Osteoblast (primary cell): ENCODE measurements around the gene IL17B. TPM values are rescaled to one million over a fixed set of nuclear protein-coding genes. Genes with fewer than 3 reads are reported as not detected.

Source experiments
- DNase-seq: peaks from one replicate; pipeline ENCODE4 v3.0.0; 2011; ENCODE audit warnings: low spot score, mixed read lengths; ENCODE audit not compliant: insufficient read length; ENCODE audit errors: missing footprints
- H2AFZ ChIP-seq: 2 replicates; pipeline ENCODE4 v1.6.0; 2011; ENCODE audit warnings: mild to moderate bottlenecking, low read length
- H3K27ac ChIP-seq: 2 replicates; pipeline ENCODE4 v1.5.1; 2011; ENCODE audit warnings: mild to moderate bottlenecking, low read depth, low read length, moderate library complexity
- H3K27me3 ChIP-seq: 2 replicates; pipeline ENCODE4 v1.6.0; 2012; ENCODE audit warnings: mild to moderate bottlenecking, control low read depth, inconsistent platforms, low read length, moderate library complexity; ENCODE audit not compliant: insufficient read depth
- H3K36me3 ChIP-seq: 2 replicates; pipeline ENCODE4 v1.5.1; 2011; ENCODE audit warnings: mild to moderate bottlenecking, low read length, control low read depth, moderate library complexity; ENCODE audit not compliant: insufficient read depth
- H3K4me1 ChIP-seq: 2 replicates; pipeline ENCODE4 v1.5.1; 2011; ENCODE audit warnings: mild to moderate bottlenecking, low read length, control low read depth, moderate library complexity; ENCODE audit not compliant: insufficient read depth
- H3K4me2 ChIP-seq: 2 replicates; pipeline ENCODE4 v1.6.0; 2011; ENCODE audit warnings: mild to moderate bottlenecking, low read length; ENCODE audit not compliant: insufficient read depth
- H3K4me3 ChIP-seq: fragments of 200-600 bp; sonication (generic); 3 replicates; pipeline ENCODE4 v1.5.1; 2012; ENCODE audit warnings: mild to moderate bottlenecking, low read length, inconsistent platforms; ENCODE audit not compliant: insufficient read depth
- H3K79me2 ChIP-seq: 2 replicates; pipeline ENCODE4 v1.6.0; 2012; ENCODE audit warnings: mild to moderate bottlenecking, low read length, control low read depth, inconsistent platforms; ENCODE audit not compliant: insufficient read depth
- H3K9me3 ChIP-seq: 2 replicates; pipeline ENCODE4 v1.5.1; 2011; ENCODE audit warnings: low read depth, low read length, control low read depth
- H4K20me1 ChIP-seq: 2 replicates; pipeline ENCODE4 v1.6.0; 2012; ENCODE audit warnings: mild to moderate bottlenecking, low read length, control low read depth; ENCODE audit not compliant: insufficient read depth
- CTCF ChIP-seq: IDR thresholded peaks from 2 replicates; pipeline ENCODE4 v1.5.1; 2011; ENCODE audit warnings: mild to moderate bottlenecking, low read depth, low read length, moderate library complexity; ENCODE audit errors: extremely low read depth
- total RNA-seq: library from RNA; depleted of rRNA; stranded (reverse); fragments of >200 nt; gene quantifications from 2 replicates; pipeline ENCODE4 v1.2.3, GENCODE V29; 2012

The IL17B gene
- total RNA-seq, 1 donor, result not detected

- peak overlapping the region; percentile 87 for H3K4me2 ChIP-seq
- peaks cover 87% of the 10 kb centered on the region for H3K4me1 ChIP-seq
- H3K36me3 ChIP-seq, result peaks cover 81% of the 10 kb centered on the region
- H4K20me1 ChIP-seq, result peaks cover 92% of the 10 kb centered on the region
- H3K4me3 ChIP-seq, result no peak overlapping the region
- H3K9me3 ChIP-seq, result no peaks in the 10 kb centered on the region
- no peak for TF ChIP-seq CTCF
- peak overlapping the region; percentile 92 for H3K27ac ChIP-seq
- peaks cover 97% of the 10 kb centered on the region for H3K79me2 ChIP-seq
- no peak for DNase-seq
- H3K27me3 ChIP-seq, result no peaks in the 10 kb centered on the region
- H2AFZ ChIP-seq, result no peak overlapping the region
Measured at GRCh38 chr5:149411738-149412519, 32.8 kb upstream of the IL17B start.

GRCh38 chr5:149410721-149411432 lies 31.8 kb upstream of the IL17B start:
- peak overlapping the region; percentile 75 for H3K4me3 ChIP-seq
- H3K79me2 ChIP-seq, result peaks cover 94% of the 10 kb centered on the region
- H4K20me1 ChIP-seq, result peaks cover 84% of the 10 kb centered on the region
- H3K27me3 ChIP-seq, result no peaks in the 10 kb centered on the region
- no peak for DNase-seq
- H2AFZ ChIP-seq, result no peak overlapping the region
- H3K9me3 ChIP-seq, result no peaks in the 10 kb centered on the region
- H3K4me2 ChIP-seq, result peak overlapping the region; percentile 87
- no peak for TF ChIP-seq CTCF
- H3K36me3 ChIP-seq, result peaks cover 71% of the 10 kb centered on the region
- H3K27ac ChIP-seq, result peak overlapping the region; percentile 99
- peaks cover 81% of the 10 kb centered on the region for H3K4me1 ChIP-seq

- Histone ChIP-seq H3K36me3 (peaks cover 63% of the 10 kb centered on the region), H3K4me1 (peaks cover 81% of the 10 kb centered on the region)
Measured at GRCh38 chr5:149410071-149410470, 31.0 kb upstream of the IL17B start.

More at GRCh38 chr5:149410071-149410470, 31.0 kb upstream of the IL17B start:
- DNase-seq, result no peak
- TF ChIP-seq CTCF, result no peak
- peaks cover 77% of the 10 kb centered on the region for H4K20me1 ChIP-seq
- H3K27ac ChIP-seq, result peak overlapping the region; percentile 99
- peak overlapping the region; percentile 75 for H3K4me3 ChIP-seq
- H3K27me3 ChIP-seq, result no peaks in the 10 kb centered on the region
- H2AFZ ChIP-seq, result no peak overlapping the region
- peaks cover 87% of the 10 kb centered on the region for H3K79me2 ChIP-seq
- peak overlapping the region; percentile 87 for H3K4me2 ChIP-seq
- H3K9me3 ChIP-seq, result no peaks in the 10 kb centered on the region
